Transverse colon (tissue), 4 donors: ENCODE data around the gene TMEM175.
A peak's percentile ranks its signal among the peaks of the same experiment; 100 is the strongest.

Source experiments
- CTCF ChIP-seq, 5 experiments: fragments of 200-600 bp in 3 of 5; fragments of 450-650 bp in 2 of 5; sonication (generic) in 3 of 5; IDR thresholded peaks; 1 replicate in 2 of 5; 2 replicates in 3 of 5; pipeline ENCODE4 v1.5.1; 2016 to 2017; ENCODE audit warnings: antibody characterized with exemption in 5 of 5, inconsistent platforms in 3 of 5, mild to moderate bottlenecking in 2 of 5, moderate library complexity in 1 of 5
- EP300 ChIP-seq: sonication (generic); formaldehyde crosslinking; IDR thresholded peaks from one replicate; pipeline ENCODE4 v1.6.1; 2017; ENCODE audit warnings: antibody characterized with exemption, low read depth
- POLR2A ChIP-seq: fragments of 450-650 bp; IDR thresholded peaks from one replicate; pipeline ENCODE4 v1.6.1; 2016; ENCODE audit warnings: antibody characterized with exemption, mild to moderate bottlenecking, moderate library complexity
- POLR2AphosphoS5 ChIP-seq, 3 donors: sonication (generic); formaldehyde crosslinking; IDR thresholded peaks; one replicate each; pipeline ENCODE4 v1.6.1; 2016; ENCODE audit warnings: antibody characterized with exemption in 3 of 3

- TF ChIP-seq POLR2A (peak; percentile 19), CTCF (IDR thresholded peaks at IDR 0.05) (no peak), POLR2AphosphoS5 (IDR thresholded peaks at IDR 0.05) (peak; percentile 7 to 69 (median 64)), EP300 (no peak)
Measured at GRCh38 chr4:962231-963208, 30.3 kb downstream of the TMEM175 start.
